ENCODE measurements around the gene PARS2.

GRCh38 chr1:54736685-54737084 is 27.6 kb downstream of the PARS2 start:
- TF ChIP-seq, protein P1, sequence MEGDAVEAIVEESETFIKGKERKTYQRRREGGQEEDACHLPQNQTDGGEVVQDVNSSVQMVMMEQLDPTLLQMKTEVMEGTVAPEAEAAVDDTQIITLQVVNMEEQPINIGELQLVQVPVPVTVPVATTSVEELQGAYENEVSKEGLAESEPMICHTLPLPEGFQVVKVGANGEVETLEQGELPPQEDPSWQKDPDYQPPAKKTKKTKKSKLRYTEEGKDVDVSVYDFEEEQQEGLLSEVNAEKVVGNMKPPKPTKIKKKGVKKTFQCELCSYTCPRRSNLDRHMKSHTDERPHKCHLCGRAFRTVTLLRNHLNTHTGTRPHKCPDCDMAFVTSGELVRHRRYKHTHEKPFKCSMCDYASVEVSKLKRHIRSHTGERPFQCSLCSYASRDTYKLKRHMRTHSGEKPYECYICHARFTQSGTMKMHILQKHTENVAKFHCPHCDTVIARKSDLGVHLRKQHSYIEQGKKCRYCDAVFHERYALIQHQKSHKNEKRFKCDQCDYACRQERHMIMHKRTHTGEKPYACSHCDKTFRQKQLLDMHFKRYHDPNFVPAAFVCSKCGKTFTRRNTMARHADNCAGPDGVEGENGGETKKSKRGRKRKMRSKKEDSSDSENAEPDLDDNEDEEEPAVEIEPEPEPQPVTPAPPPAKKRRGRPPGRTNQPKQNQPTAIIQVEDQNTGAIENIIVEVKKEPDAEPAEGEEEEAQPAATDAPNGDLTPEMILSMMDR (IDR thresholded peaks at IDR 0.05), result no peak
- TF ChIP-seq POLR2A (IDR thresholded peaks at IDR 0.05), result no peak

Data from breast epithelium (tissue), 3 donors.